CD4-positive, alpha-beta memory T cell (primary cell): Measurements from ENCODE around the gene CIZ1. TPM values are rescaled to one million over a fixed set of nuclear protein-coding genes. Genes with fewer than 3 reads are reported as not detected.

ENCODE experiments used
- CTCF ChIA-PET: fragments of 350-600 bp; sonication (Branson Sonifier 250); formaldehyde crosslinking; loops from one replicate; lab custom pipeline; 2021; ENCODE audit warnings: inconsistent platforms; ENCODE audit not compliant: partially characterized antibody; lab: Charles Lee
- POLR2A ChIA-PET: fragments of 350-600 bp; sonication (Branson Sonifier 250); formaldehyde crosslinking; loops from one replicate; lab custom pipeline; 2021; ENCODE audit not compliant: partially characterized antibody; lab: Charles Lee
- DNase-seq, 5 donors: peaks; one replicate each; pipeline versions ENCODE4 v3.0.0 to v3.0.0-alpha.2; 2020 to 2022; ENCODE audit warnings: mixed read lengths in 1 of 5
- H3K27ac ChIP-seq: one replicate; pipeline ENCODE4 v1.7.0; 2013; ENCODE audit warnings: low read depth, low read length
- H3K27me3 ChIP-seq: 2 replicates; pipeline ENCODE4 v1.7.0; 2013; ENCODE audit warnings: mild to moderate bottlenecking, low read length, moderate library complexity; ENCODE audit not compliant: insufficient read depth
- H3K36me3 ChIP-seq: 2 replicates; pipeline ENCODE4 v1.7.0; 2013; ENCODE audit warnings: mild to moderate bottlenecking, low read length, moderate library complexity; ENCODE audit not compliant: insufficient read depth
- H3K4me1 ChIP-seq: 2 replicates; pipeline ENCODE4 v1.7.0; 2013; ENCODE audit warnings: mild to moderate bottlenecking, low read length, moderate library complexity; ENCODE audit not compliant: insufficient read depth
- H3K4me3 ChIP-seq, 2 donors: one replicate each; pipeline ENCODE4 v1.7.0; 2013; ENCODE audit warnings: low read length in 2 of 2, mild to moderate bottlenecking in 1 of 2
- H3K9me3 ChIP-seq, 2 donors: one replicate each; pipeline ENCODE4 v1.7.0; 2013; ENCODE audit warnings: low read length in 2 of 2, control low read depth in 1 of 2; ENCODE audit not compliant: control insufficient read depth in 1 of 2
- H3K27ac Mint-ChIP-seq, 7 donors: one replicate each; pipeline ENCODE4 v1.8.0; 2020 to 2021; ENCODE audit warnings: mixed read lengths in 7 of 7, mild to moderate bottlenecking in 6 of 7, inconsistent platforms in 3 of 7, moderate library complexity in 3 of 7
- H3K27me3 Mint-ChIP-seq, 2 donors: one replicate each; pipeline ENCODE4 v1.8.0; 2020 to 2021; ENCODE audit warnings: mixed read lengths in 2 of 2
- H3K36me3 Mint-ChIP-seq, 2 donors: one replicate each; pipeline ENCODE4 v1.8.0; 2020 to 2021; ENCODE audit warnings: mixed read lengths in 2 of 2, inconsistent platforms in 1 of 2, mild to moderate bottlenecking in 1 of 2
- H3K4me1 Mint-ChIP-seq, 4 donors: one replicate each; pipeline ENCODE4 v1.8.0; 2020 to 2021; ENCODE audit warnings: mixed read lengths in 4 of 4, mild to moderate bottlenecking in 1 of 4
- H3K4me3 Mint-ChIP-seq, 8 donors: one replicate each; pipeline ENCODE4 v1.8.0; 2020 to 2021; ENCODE audit warnings: mixed read lengths in 8 of 8, mild to moderate bottlenecking in 7 of 8, moderate library complexity in 6 of 8, inconsistent platforms in 3 of 8
- H3K9me3 Mint-ChIP-seq, 8 donors: one replicate each; pipeline ENCODE4 v1.8.0; 2020 to 2021; ENCODE audit warnings: mixed read lengths in 8 of 8, mild to moderate bottlenecking in 5 of 8, inconsistent platforms in 3 of 8, moderate library complexity in 1 of 8
- intact Hi-C: fragments of 100-400 bp; cut with micrococcal nuclease; formaldehyde crosslinking; loops from one replicate; pipeline ENCODE4 v1.15.1; 2023
- polyA plus RNA-seq, 2 donors: library from polyadenylated mRNA; unstranded; fragments of 300-500 nt; fragmentation: Illumina TruSeq; gene quantifications; one replicate each; pipeline ENCODE4 v1.2.3, GENCODE V29; 2021
- total RNA-seq, 2 experiments: library from RNA; stranded (reverse); gene quantifications; one replicate each; pipeline ENCODE4 v1.2.3, GENCODE V29; 2021

The CIZ1 gene
- total and polyA plus RNA-seq, 4 experiments from 2014 or later, result 3.1 to 165 (median 97.3) TPM

- intact Hi-C loops, result no loop called here
- Mint-ChIP-seq H3K4me3 (no peak overlapping the region), H3K27me3 (no peaks in the 10 kb centered on the region), H3K36me3 (peaks cover 36 to 44% of the 10 kb centered on the region in 2 donors), H3K27ac (peak overlapping the region in 1 of 7 donors; percentile 22), H3K4me1 (no peaks in the 10 kb centered on the region), H3K9me3 (no peaks in the 10 kb centered on the region)
- no peak for DNase-seq
- Histone ChIP-seq H3K36me3 (peaks cover 42% of the 10 kb centered on the region), H3K9me3 (no peaks in the 10 kb centered on the region), H3K4me3 (no peak overlapping the region), H3K27ac (no peak overlapping the region), H3K27me3 (no peaks in the 10 kb centered on the region), H3K4me1 (no peaks in the 10 kb centered on the region)
- ChIA-PET CTCF (interaction anchor here (1.3 kb wide), 1 partner anchor 58 kb away, joined by 3 read pairs; no protein-coding TSS in a partner anchor), POLR2A (no interaction called here)
These were observed 15.6 kb downstream of the CIZ1 start for GRCh38 chr9:128175726-128176125.

- H3K4me1 Mint-ChIP-seq, result no peaks in the 10 kb centered on the region
- Histone ChIP-seq H3K9me3 (no peaks in the 10 kb centered on the region), H3K4me3 (no peak overlapping the region), H3K4me1 (no peaks in the 10 kb centered on the region), H3K27ac (no peak overlapping the region), H3K27me3 (no peaks in the 10 kb centered on the region), H3K36me3 (peaks cover 38% of the 10 kb centered on the region)
- H3K4me3 Mint-ChIP-seq, result no peak overlapping the region
- intact Hi-C loops, result no loop called here
- no peaks in the 10 kb centered on the region for H3K27me3 Mint-ChIP-seq
- no peaks in the 10 kb centered on the region for H3K9me3 Mint-ChIP-seq
- H3K27ac Mint-ChIP-seq, result peak overlapping the region in 1 of 7 donors; percentile 53
- H3K36me3 Mint-ChIP-seq, result peaks cover 33 to 46% of the 10 kb centered on the region in 2 donors
- no peak for DNase-seq
- ChIA-PET POLR2A (interaction anchor here (0.7 kb wide), 1 partner anchor 100 kb away, joined by 3 read pairs; no protein-coding TSS in a partner anchor), CTCF (interaction anchor here (1.3 kb wide), 1 partner anchor 57 kb away, joined by 3 read pairs; no protein-coding TSS in a partner anchor)
These were observed 16.2 kb downstream of the CIZ1 start for GRCh38 chr9:128175102-128175563.

- intact Hi-C loops, result no loop called here
- H3K4me1 ChIP-seq, result no peaks in the 10 kb centered on the region
- no peaks in the 10 kb centered on the region for H3K9me3 ChIP-seq
- H3K36me3 Mint-ChIP-seq, result peaks cover 30 to 50% of the 10 kb centered on the region in 2 donors
- ChIA-PET POLR2A (interaction anchor here (0.6 kb wide), 1 partner anchor 56 kb away, joined by 3 read pairs; no protein-coding TSS in a partner anchor), CTCF (interaction anchor here (1.3 kb wide), 1 partner anchor 56 kb away, joined by 3 read pairs; no protein-coding TSS in a partner anchor)
- no peaks in the 10 kb centered on the region for H3K9me3 Mint-ChIP-seq
- H3K36me3 ChIP-seq, result peaks cover 42% of the 10 kb centered on the region
- no peak overlapping the region for H3K27ac Mint-ChIP-seq
- DNase-seq, result no peak
- H3K4me3 ChIP-seq, result no peak overlapping the region
- no peaks in the 10 kb centered on the region for H3K27me3 Mint-ChIP-seq
- H3K4me3 Mint-ChIP-seq, result no peak overlapping the region
- H3K27ac ChIP-seq, result no peak overlapping the region
- no peaks in the 10 kb centered on the region for H3K4me1 Mint-ChIP-seq
- H3K27me3 ChIP-seq, result no peaks in the 10 kb centered on the region
These were observed 17.3 kb downstream of the CIZ1 start for GRCh38 chr9:128174062-128174461.

DNA sequence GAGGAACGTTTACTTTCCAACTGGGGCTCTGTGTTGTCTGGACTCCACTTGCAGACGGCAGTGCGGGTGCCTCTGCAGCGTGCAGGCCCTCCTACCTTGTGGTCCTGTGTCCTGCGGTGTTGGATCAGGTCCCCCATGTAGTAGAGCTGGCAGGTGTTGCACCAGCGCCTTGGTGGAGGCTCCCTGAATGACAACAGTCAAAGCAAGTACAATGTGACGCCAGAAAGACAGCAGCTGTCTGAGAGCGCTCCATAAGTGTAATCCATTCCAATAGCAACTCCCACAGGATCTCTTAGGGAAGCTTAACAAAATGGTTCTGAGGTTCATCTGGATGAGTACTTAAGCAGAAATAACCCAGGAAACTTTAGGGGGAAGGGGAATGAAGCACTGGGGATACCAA, 21.4 kb downstream of the CIZ1 start:
- ChIA-PET CTCF (no interaction called here), POLR2A (interaction anchor here (1.3 kb wide), 1 partner anchor 8 kb away, joined by 4 read pairs; no protein-coding TSS in a partner anchor)
- H3K27ac Mint-ChIP-seq, result peak overlapping the region in 1 of 7 donors; percentile 6
- Histone ChIP-seq H3K9me3 (no peaks in the 10 kb centered on the region), H3K27ac (no peak overlapping the region), H3K36me3 (peaks cover 34% of the 10 kb centered on the region), H3K27me3 (no peaks in the 10 kb centered on the region), H3K4me1 (no peaks in the 10 kb centered on the region), H3K4me3 (no peak overlapping the region)
- no peaks in the 10 kb centered on the region for H3K27me3 Mint-ChIP-seq
- H3K36me3 Mint-ChIP-seq, result peaks cover 25 to 48% of the 10 kb centered on the region in 2 donors
- H3K4me1 Mint-ChIP-seq, result peaks cover 0 to 2% (median 0%) of the 10 kb centered on the region in 4 donors
- H3K9me3 Mint-ChIP-seq, result no peaks in the 10 kb centered on the region
- intact Hi-C loops, result no loop called here
- H3K4me3 Mint-ChIP-seq, result no peak overlapping the region
- no peak for DNase-seq

- no peaks in the 10 kb centered on the region for H3K9me3 ChIP-seq
- peaks cover 37% of the 10 kb centered on the region for H3K36me3 ChIP-seq
- no peaks in the 10 kb centered on the region for H3K9me3 Mint-ChIP-seq
- CTCF ChIA-PET, result no interaction called here
- peaks cover 22 to 46% of the 10 kb centered on the region in 2 donors for H3K36me3 Mint-ChIP-seq
- no peak overlapping the region for H3K27ac ChIP-seq
- no peak for DNase-seq
- intact Hi-C loops, result no loop called here
- H3K27me3 ChIP-seq, result no peaks in the 10 kb centered on the region
- no peaks in the 10 kb centered on the region for H3K27me3 Mint-ChIP-seq
- peak overlapping the region in 2 of 7 donors; percentile 52 to 65 for H3K27ac Mint-ChIP-seq
- POLR2A ChIA-PET, result interaction anchor here (2.3 kb wide), 1 partner anchor 10 kb away, joined by 13 read pairs; the partner anchor contains the start of gene BBLN
- no peaks in the 10 kb centered on the region for H3K4me1 ChIP-seq
- no peak overlapping the region for H3K4me3 ChIP-seq
- H3K4me1 Mint-ChIP-seq, result peaks cover 0 to 2% (median 0%) of the 10 kb centered on the region in 4 donors
- H3K4me3 Mint-ChIP-seq, result no peak overlapping the region
These were observed 21.9 kb downstream of the CIZ1 start for GRCh38 chr9:128169492-128169891.

DNA sequence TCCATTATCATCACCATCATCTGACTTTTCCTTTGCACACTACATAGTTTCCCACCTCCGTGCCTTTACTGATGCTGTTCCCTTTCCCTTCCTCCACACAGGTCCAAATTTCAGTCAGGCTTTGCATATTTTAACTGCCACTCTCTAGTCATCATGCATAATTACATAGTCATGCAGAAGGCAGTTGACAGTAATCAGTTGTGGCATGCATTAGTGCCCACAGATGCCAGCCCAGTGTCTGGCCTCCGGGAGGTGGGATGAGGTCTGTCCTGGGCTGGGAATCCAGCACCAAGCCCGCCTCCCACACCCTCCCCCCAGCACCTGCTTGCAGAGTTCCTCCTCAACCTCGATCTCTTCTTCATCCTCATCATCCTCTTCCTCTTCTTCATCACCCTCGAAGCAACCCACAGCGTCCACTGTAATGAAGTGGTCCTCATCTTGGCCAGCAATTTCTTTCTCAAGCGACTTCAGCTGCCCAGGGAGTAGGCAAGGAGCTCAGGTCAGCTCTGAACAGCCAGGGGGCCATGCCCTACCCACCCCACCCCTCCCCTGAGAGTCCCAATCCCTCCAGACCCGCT, 22.6 kb downstream of the CIZ1 start:
- no peak for DNase-seq
- Histone ChIP-seq H3K9me3 (no peaks in the 10 kb centered on the region), H3K27ac (no peak overlapping the region), H3K4me3 (no peak overlapping the region), H3K4me1 (no peaks in the 10 kb centered on the region), H3K27me3 (no peaks in the 10 kb centered on the region), H3K36me3 (peaks cover 44% of the 10 kb centered on the region)
- no peak overlapping the region for H3K4me3 Mint-ChIP-seq
- H3K4me1 Mint-ChIP-seq, result peaks cover 0 to 2% (median 0%) of the 10 kb centered on the region in 4 donors
- H3K27ac Mint-ChIP-seq, result peak overlapping the region in 4 of 7 donors; percentile 8 to 43 (median 28)
- H3K36me3 Mint-ChIP-seq, result peaks cover 22 to 50% of the 10 kb centered on the region in 2 donors
- H3K9me3 Mint-ChIP-seq, result no peaks in the 10 kb centered on the region
- H3K27me3 Mint-ChIP-seq, result no peaks in the 10 kb centered on the region
- intact Hi-C loops, result no loop called here
- ChIA-PET CTCF (no interaction called here), POLR2A (interaction anchor here (2.3 kb wide), 1 partner anchor 9 kb away, joined by 13 read pairs; the partner anchor contains the start of gene BBLN)

DNA sequence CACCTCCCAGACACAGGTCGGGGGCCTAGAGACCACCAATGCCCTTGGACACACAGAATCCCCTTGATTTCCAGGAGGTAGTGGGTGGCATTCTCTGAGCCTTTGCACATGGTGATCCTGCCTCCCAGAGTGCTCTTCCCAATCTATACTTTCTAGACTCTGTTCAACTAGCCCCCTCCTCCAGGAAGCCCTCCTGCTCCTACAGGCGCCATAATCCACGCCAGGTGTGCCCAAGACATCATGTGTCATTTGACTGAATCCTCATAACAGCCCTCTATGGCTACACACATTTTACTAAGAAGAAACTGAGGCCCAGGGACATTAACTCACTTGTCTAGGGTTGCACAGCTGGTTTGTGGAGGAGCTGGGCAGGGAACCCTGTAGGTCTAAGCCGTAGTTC, 24.2 kb downstream of the CIZ1 start:
- Histone ChIP-seq H3K27me3 (no peaks in the 10 kb centered on the region), H3K4me1 (no peaks in the 10 kb centered on the region), H3K27ac (no peak overlapping the region), H3K9me3 (no peaks in the 10 kb centered on the region), H3K4me3 (no peak overlapping the region), H3K36me3 (peaks cover 44% of the 10 kb centered on the region)
- no peak for DNase-seq
- Mint-ChIP-seq H3K27ac (peak overlapping the region in 4 of 7 donors; percentile 26 to 87 (median 48)), H3K9me3 (no peaks in the 10 kb centered on the region), H3K4me1 (peaks cover 4 to 7% (median 5%) of the 10 kb centered on the region in 4 donors), H3K36me3 (peaks cover 26 to 61% of the 10 kb centered on the region in 2 donors), H3K27me3 (no peaks in the 10 kb centered on the region), H3K4me3 (no peak overlapping the region)
- POLR2A ChIA-PET, result interaction anchor here (2.3 kb wide), 1 partner anchor 7 kb away, joined by 13 read pairs; the partner anchor contains the start of gene BBLN
- intact Hi-C loops, result no loop called here
- CTCF ChIA-PET, result no interaction called here
